Epithelial cell of alveolus of lung (primary cell): ENCODE measurements around the gene PCDHB15. TPM values are rescaled to one million over a fixed set of nuclear protein-coding genes. Genes with fewer than 3 reads are reported as not detected.

ENCODE experiments used
- total RNA-seq: library from RNA; depleted of rRNA; stranded (reverse); fragments of >200 nt; gene quantifications from 2 replicates; pipeline ENCODE4 v1.2.1, GENCODE V29; 2015

PCDHB15 gene
- total RNA-seq: under 0.01 and 0.48 TPM in 2 replicates

DNA sequence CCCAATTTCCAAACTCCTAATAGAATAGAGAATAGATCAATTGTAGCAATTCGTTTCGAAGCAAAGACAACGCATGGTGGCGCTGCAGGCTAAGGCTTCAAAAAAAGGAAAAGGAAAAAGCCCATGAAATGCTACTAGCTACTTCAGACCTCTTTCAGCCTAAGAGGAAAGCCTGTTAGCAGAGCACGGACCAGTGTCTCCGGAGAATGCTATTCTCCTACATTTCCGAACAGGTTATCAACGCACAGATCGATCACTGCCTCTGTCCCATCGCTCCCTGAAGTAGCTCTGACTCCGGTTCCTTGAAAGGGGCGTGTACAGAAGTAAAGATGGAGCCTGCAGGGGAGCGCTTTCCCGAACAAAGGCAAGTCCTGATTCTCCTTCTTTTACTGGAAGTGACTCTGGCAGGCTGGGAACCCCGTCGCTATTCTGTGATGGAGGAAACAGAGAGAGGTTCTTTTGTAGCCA lies at the start of gene PCDHB15:
Gene PCDHB15, plus strand, starts transcription at position 146 of the 468 bp plus-strand sequence. Its CDS starts 184 bp downstream, at position 330.

GRCh38 chr5:141199359-141200235 lies 45.6 kb upstream of the PCDHB15 start, which contains the start of gene PCDHB11:
PCDHB11 (plus strand) TSS chr5:141199627; CDS start chr5:141199775, 148 bp downstream.

GRCh38 chr5:141208478-141208877 lies 36.7 kb upstream of the PCDHB15 start, which contains the start of gene PCDHB12:
PCDHB12 (plus strand) TSS chr5:141208719; CDS start chr5:141208908, 189 bp downstream.

GRCh38 chr5:141213656-141214339 lies 31.4 kb upstream of the PCDHB15 start, which contains the start of gene PCDHB13:
PCDHB13 (plus strand) TSS chr5:141213919; CDS start chr5:141214124, 205 bp downstream.

DNA sequence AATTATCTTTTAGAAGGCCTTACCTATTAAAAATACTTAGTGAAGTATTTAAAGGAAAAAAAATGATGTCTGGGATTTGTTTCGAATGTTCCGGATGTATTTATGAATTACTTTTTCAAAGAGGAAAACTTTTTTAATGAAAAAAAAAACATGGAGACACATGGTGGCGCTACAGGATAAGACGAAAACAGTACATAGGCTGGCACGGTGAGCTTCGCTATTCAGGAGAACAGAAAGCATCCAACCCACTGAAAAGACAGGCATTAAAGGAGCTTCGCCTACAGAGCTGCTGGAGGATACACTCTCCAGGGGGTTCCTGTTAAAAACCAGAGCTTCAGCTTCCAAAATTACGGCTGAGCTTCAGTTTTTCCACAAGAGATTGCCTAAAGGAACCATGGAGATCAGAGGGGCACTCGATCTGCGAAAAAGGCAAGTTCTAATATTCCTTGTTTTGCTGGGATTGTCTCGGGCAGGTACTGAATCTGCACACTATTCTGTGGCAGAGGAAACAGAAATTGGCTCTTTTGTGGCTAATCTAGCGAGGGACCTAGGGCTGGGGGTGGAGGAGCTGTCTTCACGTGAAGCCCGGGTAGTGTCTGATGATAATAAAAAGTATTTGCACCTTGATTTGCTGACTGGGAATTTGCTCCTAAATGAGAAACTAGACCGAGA lies 21.9 kb upstream of the PCDHB15 start, which contains the start of gene PCDHB14:
Gene PCDHB14, plus strand, starts transcription at position 232 of the 672 bp plus-strand sequence. Its CDS starts 163 bp downstream, at position 395.

Other genes with a start within 250 kb of the PCDHB15 start
- not detected in 2 replicates for gene PCDHB1, start 194.0 kb upstream of the PCDHB15 start, total RNA-seq
- gene PCDHB2, start 150.8 kb upstream of the PCDHB15 start, total RNA-seq: under 0.01 and 1.2 TPM in 2 replicates
- 0.13 and 0.16 TPM in 2 replicates for gene PCDHB3, start 144.9 kb upstream of the PCDHB15 start, total RNA-seq
- under 0.01 TPM in 1 of 2 replicates, not detected in the other for gene PCDHB4, start 123.6 kb upstream of the PCDHB15 start, total RNA-seq
- 0.39 and 1.3 TPM in 2 replicates for gene PCDHB5, start 110.2 kb upstream of the PCDHB15 start, total RNA-seq
- 0.64 TPM in 1 of 2 replicates, not detected in the other for gene PCDHB6, start 95.3 kb upstream of the PCDHB15 start, total RNA-seq
- gene PCDHB7, start 72.8 kb upstream of the PCDHB15 start, total RNA-seq: under 0.01 and 1.9 TPM in 2 replicates
- gene PCDHB8, start 67.6 kb upstream of the PCDHB15 start, total RNA-seq: not detected in 2 replicates
- gene PCDHB16, start 63.0 kb upstream of the PCDHB15 start, total RNA-seq: 0.08 and 0.13 TPM in 2 replicates
- gene PCDHB9, start 58.2 kb upstream of the PCDHB15 start, total RNA-seq: 0.08 TPM in 1 of 2 replicates, not detected in the other
- 0.13 and 0.24 TPM in 2 replicates for gene PCDHB10, start 53.0 kb upstream of the PCDHB15 start, total RNA-seq
- 0.13 and 1.7 TPM in 2 replicates for gene PCDHB11, start 45.8 kb upstream of the PCDHB15 start, total RNA-seq
- 0.08 TPM in 1 of 2 replicates, not detected in the other for gene PCDHB12, start 36.7 kb upstream of the PCDHB15 start, total RNA-seq
- 0.26 and 1.0 TPM in 2 replicates for gene PCDHB13, start 31.5 kb upstream of the PCDHB15 start, total RNA-seq
- gene PCDHB14, start 22.1 kb upstream of the PCDHB15 start, total RNA-seq: 1.4 TPM in 1 of 2 replicates, not detected in the other
- not detected in 2 replicates for gene SLC25A2, start 58.7 kb downstream of the PCDHB15 start, total RNA-seq
- 45.3 and 69.6 TPM in 2 replicates for gene TAF7, start 75.4 kb downstream of the PCDHB15 start, total RNA-seq
- gene PCDHGA1, start 85.1 kb downstream of the PCDHB15 start, total RNA-seq: 0.13 and 0.64 TPM in 2 replicates
- 0.39 and 3.8 TPM in 2 replicates for gene PCDHGA2, start 93.4 kb downstream of the PCDHB15 start, total RNA-seq
- 0.65 and 0.72 TPM in 2 replicates for gene PCDHGA3, start 98.4 kb downstream of the PCDHB15 start, total RNA-seq
- 0.39 and 2.2 TPM in 2 replicates for gene PCDHGB1, start 104.7 kb downstream of the PCDHB15 start, total RNA-seq
- 0.78 and 6.0 TPM in 2 replicates for gene PCDHGA4, start 109.6 kb downstream of the PCDHB15 start, total RNA-seq
- gene PCDHGB2, start 114.6 kb downstream of the PCDHB15 start, total RNA-seq: 0.39 and 3.0 TPM in 2 replicates
- 0.13 and 1.3 TPM in 2 replicates for gene PCDHGA5, start 118.8 kb downstream of the PCDHB15 start, total RNA-seq
- gene PCDHGB3, start 124.8 kb downstream of the PCDHB15 start, total RNA-seq: 0.39 and 6.1 TPM in 2 replicates
- gene PCDHGA6, start 128.5 kb downstream of the PCDHB15 start, total RNA-seq: 1.0 and 3.0 TPM in 2 replicates
- gene PCDHGA7, start 137.3 kb downstream of the PCDHB15 start, total RNA-seq: 0.65 and 4.0 TPM in 2 replicates
- 3.7 and 9.3 TPM in 2 replicates for gene PCDHGB4, start 142.3 kb downstream of the PCDHB15 start, total RNA-seq
- 0.65 and 1.2 TPM in 2 replicates for gene PCDHGA8, start 147.2 kb downstream of the PCDHB15 start, total RNA-seq
- 7.6 and 13.0 TPM in 2 replicates for gene PCDHGB5, start 152.6 kb downstream of the PCDHB15 start, total RNA-seq
- gene PCDHGA9, start 157.4 kb downstream of the PCDHB15 start, total RNA-seq: 1.4 and 7.8 TPM in 2 replicates
- 1.2 and 5.7 TPM in 2 replicates for gene PCDHGB6, start 162.6 kb downstream of the PCDHB15 start, total RNA-seq
- 3.4 and 11.8 TPM in 2 replicates for gene PCDHGA10, start 167.6 kb downstream of the PCDHB15 start, total RNA-seq
- gene PCDHGB7, start 172.3 kb downstream of the PCDHB15 start, total RNA-seq: 7.2 and 23.6 TPM in 2 replicates
- 5.9 and 13.7 TPM in 2 replicates for gene PCDHGA11, start 175.7 kb downstream of the PCDHB15 start, total RNA-seq
- 10.2 and 17.4 TPM in 2 replicates for gene PCDHGA12, start 185.1 kb downstream of the PCDHB15 start, total RNA-seq
- gene PCDHGC3, start 230.6 kb downstream of the PCDHB15 start, total RNA-seq: 51.5 and 161 TPM in 2 replicates
- 0.13 and 3.1 TPM in 2 replicates for gene PCDHGC4, start 239.6 kb downstream of the PCDHB15 start, total RNA-seq
- gene PCDHGC5, start 243.7 kb downstream of the PCDHB15 start, total RNA-seq: 0.78 and 1.1 TPM in 2 replicates